OCI-LY1 (cell line): ENCODE data around the gene ERAL1.

Experiments used
- EZH2 ChIP-seq: fragments of 200-600 bp; sonication (generic), shearing (Covaris generic); IDR thresholded peaks from 2 replicates; pipeline ENCODE4 v1.8.0; 2017; ENCODE audit warnings: borderline replicate concordance, mixed run types, mild to moderate bottlenecking, antibody characterized with exemption, low read length, moderate library complexity, mixed read lengths
- TF ChIP-seq, protein P1 (sequence below): fragments of 200-600 bp; sonication (generic), shearing (Covaris generic); IDR thresholded peaks from 2 replicates; pipeline ENCODE4 v1.5.1; 2017; ENCODE audit warnings: mild to moderate bottlenecking, antibody characterized with exemption, low read length, moderate library complexity, mixed read lengths

DNA sequence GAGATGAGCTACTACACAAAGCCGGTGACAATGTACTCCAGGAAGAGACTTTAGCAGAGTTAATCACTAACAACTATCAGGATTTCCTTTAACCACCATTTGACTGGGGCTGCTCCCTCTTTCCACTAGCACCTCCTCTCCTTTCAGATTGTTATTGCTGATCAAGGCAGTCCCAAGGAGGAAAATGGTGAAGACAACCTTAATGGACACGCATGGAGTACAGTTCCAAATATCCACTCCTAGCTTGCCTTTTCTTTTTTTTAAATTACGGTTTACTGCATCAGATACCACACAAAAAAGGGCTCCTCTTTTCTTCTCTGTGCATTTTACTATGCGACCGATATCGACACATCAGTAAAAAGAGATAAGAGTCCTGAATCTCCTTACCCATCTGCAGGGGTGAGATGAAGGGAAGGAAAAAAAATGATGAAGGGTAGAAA is 43.1 kb upstream of the ERAL1 start:
- no peak for TF ChIP-seq EZH2
- TF ChIP-seq, protein P1, sequence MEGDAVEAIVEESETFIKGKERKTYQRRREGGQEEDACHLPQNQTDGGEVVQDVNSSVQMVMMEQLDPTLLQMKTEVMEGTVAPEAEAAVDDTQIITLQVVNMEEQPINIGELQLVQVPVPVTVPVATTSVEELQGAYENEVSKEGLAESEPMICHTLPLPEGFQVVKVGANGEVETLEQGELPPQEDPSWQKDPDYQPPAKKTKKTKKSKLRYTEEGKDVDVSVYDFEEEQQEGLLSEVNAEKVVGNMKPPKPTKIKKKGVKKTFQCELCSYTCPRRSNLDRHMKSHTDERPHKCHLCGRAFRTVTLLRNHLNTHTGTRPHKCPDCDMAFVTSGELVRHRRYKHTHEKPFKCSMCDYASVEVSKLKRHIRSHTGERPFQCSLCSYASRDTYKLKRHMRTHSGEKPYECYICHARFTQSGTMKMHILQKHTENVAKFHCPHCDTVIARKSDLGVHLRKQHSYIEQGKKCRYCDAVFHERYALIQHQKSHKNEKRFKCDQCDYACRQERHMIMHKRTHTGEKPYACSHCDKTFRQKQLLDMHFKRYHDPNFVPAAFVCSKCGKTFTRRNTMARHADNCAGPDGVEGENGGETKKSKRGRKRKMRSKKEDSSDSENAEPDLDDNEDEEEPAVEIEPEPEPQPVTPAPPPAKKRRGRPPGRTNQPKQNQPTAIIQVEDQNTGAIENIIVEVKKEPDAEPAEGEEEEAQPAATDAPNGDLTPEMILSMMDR, result no peak
